ELF-1 (cell line): ENCODE results near the gene SAMSN1.
"Not testable (repeated sequence)": the region's sequence is repeated elsewhere in the genome, so short reads cannot be mapped to it uniquely, and the experiment has no call there.

Experiments used
- DNase-seq: peaks from one replicate; pipeline ENCODE4 v3.0.0-alpha.2; 2016; ENCODE audit warnings: low read depth, low spot score

SAMSN1 gene

DNA sequence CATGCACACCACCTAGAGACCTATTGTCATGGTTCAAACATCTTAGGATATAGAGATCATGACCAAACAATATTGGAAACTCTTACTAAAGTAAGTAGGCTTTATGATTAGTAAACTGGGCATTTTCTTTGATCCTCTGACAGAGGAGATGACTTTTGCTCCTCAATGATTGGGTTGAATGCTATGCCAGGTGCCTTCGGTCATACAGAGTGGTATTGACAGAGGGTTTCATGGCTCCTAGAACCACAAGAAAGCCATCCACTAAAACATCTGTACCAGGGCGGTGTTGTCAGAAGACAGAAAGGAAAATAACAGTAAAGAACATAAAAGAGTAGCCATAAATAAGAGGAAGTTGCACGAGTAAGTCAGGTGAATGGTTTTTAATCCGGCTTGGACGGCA is 20.8 kb upstream of the SAMSN1 start:
- no peak for DNase-seq

DNA sequence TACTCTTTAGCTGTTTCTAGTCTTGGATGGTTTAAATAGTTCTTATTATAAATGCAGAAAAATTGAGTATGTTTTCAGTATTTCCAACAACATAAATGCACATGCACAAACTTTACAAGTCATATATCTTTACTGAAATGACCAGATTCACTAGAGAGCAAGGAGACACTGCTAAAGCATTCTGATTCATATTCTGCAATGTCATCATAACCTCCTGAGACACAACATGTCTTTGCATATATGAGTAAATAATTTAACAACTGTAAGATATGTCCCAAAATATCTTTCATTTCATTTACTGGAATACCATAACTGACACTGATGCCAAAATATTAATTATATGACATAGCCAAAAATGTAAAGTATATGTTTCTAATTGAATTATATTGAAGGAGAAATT is 16.8 kb upstream of the SAMSN1 start:
- no peak for DNase-seq

DNA sequence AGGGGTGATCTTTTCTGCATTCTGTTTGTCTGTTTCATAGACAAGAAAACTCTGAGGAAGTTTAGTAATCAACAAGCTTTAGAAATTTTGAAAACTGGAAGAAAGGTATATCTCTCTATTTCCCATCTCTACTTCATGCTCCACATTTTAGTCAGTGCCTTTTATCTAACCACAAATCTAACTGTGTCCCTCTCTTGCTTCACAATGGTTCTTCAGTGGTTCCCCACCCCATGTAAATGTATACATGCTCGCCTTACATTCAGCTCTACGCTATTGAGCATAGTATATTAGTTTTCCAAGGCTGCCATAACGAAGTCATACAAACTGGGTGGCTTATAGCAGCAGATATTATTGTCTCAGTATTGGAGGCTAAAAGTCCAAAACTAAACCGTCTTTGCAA is 14.4 kb upstream of the SAMSN1 start:
- no peak for DNase-seq

DNA sequence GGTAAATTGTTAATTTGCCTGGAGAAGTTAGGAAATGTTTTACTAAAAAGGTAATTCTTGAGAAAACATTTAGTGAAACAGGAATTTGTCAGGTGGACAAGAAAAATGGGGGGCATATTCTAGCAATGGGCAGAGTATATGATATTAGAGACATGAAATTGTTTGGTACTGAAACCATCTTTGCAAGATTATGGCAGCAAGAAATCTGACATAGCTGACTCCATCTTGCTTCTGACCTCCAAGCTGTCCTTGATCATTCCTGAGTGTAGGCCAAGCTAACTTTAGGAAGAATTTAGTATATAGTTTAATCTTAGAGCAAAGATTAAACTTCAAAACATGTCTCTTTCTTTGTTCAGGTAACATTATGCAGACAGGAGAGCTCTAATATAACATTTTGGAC is 14.0 kb upstream of the SAMSN1 start:
- DNase-seq: no peak

DNA sequence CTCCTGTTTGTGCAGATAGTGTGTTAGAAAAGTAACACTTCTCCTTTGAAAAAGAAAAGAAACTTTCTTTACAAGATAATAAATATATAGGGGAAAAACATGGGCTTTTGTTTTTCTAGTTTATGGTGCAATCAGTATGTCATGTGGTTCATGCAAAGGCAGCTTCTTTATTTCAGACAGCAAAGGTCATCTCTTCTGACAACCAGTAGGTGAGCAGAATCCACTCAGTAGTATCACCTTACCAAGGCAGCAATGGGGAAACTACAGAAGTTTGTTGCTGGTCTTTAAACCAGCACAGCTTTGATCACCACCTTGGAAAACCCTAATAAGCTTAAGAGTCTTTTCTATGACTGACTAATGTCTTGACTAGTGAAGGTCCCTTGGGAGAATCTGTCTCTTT is 13.0 kb upstream of the SAMSN1 start:
- DNase-seq: no peak

DNA sequence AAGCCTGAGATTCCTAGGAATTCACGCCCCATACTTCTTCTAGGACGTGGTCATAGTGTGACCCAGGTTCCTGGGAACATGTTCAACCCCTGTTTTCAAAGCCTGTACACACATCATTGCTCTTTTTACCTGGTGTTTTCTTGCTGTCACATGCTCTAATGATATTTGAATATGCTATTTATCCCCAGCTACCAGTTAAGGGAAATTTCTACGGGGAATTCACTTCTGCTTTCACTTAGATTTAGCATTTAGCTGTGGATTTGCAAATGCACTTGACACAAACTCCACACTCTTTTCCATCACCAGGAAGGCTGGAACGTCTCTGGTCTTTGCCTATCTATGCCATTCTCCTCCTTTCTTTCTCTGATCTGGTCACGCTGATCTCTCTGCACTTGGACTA is 11.3 kb upstream of the SAMSN1 start:
- no peak for DNase-seq

DNA sequence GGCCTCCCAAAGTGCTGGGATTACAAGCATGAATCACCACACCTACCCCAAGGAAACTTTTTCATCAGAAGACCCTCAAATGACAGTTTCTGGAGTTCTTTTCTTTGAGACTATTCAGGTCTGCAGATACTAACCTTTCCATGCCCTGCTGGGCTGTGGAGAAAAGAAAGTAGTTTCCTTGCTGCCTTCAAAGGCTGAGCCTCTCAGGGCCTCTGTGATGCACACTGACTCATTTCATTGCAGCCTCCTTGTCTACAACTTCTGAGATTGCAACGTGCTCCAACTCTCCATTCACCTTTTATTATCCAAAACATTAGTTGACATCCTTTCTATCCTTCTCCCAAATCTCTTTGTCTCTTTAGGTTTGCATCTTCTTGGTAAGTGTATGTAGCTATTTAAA is 8.8 kb upstream of the SAMSN1 start:
- no peak for DNase-seq

DNA sequence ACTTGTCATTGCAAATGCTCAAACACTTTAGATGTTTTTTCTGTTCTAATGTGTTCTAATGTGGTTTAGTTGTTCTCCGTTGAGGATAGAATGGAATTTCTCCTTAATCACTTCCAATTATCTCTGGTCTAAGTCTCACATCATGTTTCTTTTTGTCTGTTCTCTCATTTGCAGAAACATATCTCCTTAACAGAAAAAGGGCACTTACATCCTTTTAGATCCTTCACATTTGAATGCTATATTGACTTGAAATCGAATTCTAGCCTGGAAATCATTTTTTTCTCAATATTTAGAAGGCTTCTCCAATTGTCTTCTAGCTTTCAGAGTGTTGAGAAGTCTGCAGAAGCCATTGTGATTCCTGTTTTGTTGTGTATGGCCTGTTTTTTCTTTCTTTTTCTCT is 7.3 kb upstream of the SAMSN1 start:
- no peak for DNase-seq

DNA sequence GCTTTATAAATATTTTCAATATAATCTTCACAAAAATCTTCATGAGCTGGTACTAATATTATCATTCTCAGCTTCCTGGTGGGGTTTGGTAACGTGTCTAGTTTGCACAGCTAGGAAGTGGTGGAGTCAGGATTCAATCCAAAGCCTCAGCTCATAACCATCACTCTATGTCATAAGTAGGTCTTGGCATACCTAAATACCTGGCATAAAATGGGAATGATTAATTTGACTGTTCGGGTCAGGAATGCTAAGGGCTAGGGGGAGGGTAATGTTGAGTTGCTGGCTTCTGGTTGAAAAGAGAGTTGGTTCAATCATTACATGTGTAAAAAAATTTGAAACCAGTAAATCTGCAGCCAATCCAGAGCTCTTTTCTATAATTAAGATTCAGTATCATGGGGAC is 5.6 kb upstream of the SAMSN1 start:
- no peak for DNase-seq

DNA sequence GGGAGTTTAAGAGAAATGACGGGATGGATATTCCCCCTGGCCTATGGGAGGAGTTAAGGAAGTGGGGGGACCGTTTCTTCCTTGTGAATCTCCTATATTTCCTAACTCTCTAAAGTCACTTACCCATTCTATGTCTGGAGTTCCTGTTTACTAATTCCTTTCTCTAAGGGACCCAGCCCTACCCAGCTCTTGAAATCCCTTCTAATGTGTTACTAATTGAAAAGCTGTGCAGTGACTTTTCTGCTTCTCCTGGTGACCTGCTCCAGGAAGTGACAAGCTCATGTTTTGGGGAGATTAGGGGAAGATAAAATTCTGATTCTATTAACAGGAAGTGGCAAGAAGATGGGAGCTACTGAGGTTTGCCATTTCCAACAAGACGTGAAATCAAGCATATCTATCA is 4.0 kb upstream of the SAMSN1 start:
- DNase-seq: no peak

DNA sequence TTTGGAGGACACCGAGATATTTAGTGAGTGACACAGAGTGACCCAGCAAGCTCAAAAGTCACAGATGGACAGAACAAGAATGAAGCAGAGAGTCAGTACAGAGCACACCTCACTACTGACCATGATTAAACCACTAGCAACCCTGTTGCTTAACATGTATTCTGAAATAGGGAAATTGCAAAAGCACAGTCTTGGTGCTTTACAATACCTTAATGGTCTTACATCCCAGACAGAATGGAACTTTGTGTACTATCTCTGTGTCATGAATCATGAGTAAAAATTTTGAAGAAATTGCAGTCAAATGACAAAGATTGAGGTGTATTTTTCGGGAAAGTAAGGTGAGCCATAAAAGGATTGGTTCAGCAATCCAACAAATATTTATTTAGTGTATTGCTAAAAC is 2.7 kb upstream of the SAMSN1 start:
- DNase-seq: no peak

DNA sequence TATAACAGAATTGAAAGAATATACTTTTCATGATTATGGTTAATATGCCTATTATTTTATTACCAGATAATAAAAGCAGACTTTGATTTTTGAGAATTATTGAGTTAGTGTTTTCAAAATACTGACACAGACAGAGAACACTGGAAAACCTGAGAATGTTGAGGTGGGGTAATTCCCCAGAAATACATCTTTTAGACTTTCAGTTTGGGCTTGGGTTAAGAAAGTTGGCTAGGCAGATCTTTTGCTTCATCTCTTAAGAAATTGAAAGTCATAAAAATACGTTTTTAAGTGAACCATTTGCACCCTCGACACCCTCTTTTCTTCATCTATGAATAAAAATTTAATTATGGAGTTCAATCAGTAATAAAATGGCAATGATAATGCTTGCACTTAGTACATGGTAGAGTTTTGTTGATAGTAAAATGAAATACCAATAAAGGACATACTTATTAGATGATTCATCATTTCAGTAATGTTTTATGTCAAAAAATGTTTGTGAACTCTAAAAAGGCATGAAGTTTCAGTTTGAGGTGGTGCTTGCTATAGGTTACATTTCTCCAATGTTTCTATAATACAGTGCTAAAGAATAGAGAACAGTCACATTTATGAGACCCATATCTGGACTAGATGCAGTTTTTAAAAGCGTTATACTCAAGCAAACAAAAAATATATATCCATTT is 1.9 kb upstream of the SAMSN1 start:
- DNase-seq: no peak

DNA sequence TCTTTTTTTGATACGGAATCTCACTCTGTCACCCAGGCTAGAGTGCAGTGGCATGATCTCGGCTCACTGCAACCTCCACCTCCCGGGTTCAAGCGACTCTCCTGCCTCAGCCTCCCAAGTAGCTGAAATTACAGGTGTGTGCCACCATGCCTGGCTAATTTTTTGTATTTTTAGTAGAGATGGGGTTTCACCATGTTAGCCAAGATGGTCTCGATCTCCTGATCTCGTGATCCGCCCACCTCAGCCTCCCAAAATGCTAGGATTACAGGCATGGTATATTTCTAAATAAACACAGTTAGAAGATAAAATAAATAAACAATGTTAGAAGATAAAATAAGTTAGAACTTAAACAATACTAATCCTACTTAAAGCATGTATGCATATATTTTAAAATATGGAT is 604 bp upstream of the SAMSN1 start:
- not testable (repeated sequence) for DNase-seq

DNA sequence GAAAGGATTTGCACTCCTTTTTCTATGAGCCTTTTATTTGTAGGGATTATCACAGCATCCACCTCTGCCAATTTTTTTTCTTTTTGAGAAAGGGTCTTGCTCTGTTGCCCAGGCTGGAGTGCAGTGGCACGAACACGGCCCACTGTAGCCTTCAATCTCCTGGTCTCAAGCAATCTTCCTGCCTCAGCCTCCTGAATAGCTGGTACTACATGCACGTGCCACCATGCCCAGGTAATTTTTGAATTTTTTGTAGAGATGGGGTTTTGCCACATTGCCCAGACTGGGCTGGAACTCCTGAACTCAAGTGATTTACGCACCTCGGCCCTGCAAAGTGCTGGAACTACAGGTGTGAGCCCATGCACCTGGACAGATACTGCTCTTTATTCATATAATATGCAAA is 2.1 kb downstream of the SAMSN1 start:
- no peak for DNase-seq

DNA sequence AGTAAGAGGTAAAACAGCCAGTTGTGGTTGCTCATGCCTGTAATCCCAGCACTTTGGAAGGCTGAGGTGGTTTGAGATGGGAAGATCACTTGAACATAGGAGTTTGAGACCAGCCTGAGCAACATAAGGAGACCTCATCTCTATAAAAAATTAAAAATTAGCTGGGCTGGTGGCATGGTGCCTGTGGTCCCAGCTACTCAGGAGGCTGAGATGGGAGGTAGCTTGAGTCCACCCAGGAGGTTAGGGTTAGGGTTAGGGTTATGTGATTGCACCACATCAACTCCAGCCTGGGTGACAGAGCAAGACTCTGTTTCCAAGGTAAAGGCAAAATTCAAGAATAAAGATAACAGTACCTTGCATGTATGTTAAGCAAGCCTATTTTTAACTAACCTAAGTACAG is 3.5 kb downstream of the SAMSN1 start:
- no peak for DNase-seq

DNA sequence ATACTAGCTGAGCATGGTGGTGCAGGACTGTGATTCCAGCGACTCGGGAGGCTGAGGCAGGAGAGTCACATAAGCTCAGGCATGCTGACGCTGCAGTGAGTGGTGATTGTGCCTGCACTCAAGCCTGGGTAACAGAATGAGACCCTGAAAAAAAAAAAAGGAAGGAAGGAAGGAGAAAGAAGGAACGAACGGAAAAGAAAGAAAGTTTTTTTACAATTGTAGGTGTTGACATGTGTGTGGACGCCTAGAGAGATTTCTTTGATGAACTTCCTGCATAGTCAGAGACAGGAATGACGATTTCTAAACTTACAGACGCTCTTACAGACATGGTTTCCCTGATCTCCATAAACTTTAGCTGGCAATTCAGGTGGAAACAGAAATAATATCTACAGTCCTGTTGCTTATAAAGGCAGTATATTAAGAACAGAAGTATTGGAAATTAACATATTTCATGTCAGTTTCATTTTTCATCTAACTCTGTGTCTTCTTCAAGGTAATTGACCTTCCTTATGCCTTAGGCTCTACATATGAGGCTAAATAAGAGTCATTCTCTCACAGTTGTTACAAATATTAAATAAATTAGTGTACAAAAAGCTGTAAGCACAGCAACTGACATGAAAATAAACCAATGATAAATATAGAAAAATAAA is 4.1 kb downstream of the SAMSN1 start:
- no peak for DNase-seq

DNA sequence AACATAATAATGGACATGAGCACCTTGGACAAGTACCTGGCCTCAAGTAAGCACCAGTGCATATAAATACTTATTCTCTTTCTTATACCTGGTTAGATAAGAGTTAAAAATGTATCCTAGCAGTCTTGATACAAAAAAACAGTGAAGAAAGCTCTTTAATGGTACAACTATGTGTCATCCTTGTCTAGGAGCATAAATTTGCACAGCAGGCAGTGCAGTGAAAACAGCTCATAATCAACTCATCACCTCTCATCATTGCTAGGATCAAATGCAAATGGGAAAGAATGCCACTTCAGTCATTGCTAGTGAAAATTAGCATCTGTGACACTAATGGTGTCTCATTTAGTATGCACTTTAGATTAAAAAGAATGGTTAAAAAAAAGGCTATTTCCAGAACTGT is 7.6 kb downstream of the SAMSN1 start:
- no peak for DNase-seq

DNA sequence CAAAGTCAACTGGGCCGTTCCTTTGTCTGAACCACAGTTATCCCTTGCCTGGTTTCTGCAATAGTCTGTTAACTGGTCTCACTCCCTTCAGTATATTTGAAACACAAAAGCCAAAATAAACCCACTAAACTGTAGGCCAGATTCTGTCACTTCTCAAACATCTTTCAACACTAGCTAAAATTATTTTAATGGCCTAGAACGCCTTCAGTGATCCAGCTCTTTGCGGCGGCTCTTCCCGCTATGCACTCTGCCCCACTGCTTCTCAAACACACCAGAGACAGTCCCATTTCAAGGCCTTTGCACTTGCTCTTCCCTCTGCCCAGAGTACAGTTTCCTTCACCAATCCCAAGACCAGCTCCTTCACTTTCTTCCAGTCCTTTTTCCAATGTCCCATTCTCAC is 9.2 kb downstream of the SAMSN1 start:
- DNase-seq: no peak

DNA sequence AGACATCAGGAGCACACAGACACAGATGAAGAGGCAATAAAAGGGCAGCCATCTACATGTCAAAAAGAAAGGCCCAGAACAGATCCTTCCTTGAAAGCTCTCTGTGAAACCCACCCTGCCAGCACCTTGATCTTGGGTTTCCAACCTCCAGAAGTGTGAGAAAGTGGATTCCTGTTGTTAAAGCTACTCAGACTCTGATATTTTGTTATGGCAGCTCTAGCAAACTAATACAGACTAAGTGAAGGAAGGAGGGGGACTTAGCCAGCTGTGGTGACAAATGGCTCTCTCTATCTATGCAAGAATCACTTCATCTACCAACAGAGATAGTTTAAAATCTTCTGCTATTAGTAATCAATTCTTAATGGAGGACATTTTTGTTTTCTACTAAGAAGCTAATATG is 10.4 kb downstream of the SAMSN1 start:
- DNase-seq: no peak

DNA sequence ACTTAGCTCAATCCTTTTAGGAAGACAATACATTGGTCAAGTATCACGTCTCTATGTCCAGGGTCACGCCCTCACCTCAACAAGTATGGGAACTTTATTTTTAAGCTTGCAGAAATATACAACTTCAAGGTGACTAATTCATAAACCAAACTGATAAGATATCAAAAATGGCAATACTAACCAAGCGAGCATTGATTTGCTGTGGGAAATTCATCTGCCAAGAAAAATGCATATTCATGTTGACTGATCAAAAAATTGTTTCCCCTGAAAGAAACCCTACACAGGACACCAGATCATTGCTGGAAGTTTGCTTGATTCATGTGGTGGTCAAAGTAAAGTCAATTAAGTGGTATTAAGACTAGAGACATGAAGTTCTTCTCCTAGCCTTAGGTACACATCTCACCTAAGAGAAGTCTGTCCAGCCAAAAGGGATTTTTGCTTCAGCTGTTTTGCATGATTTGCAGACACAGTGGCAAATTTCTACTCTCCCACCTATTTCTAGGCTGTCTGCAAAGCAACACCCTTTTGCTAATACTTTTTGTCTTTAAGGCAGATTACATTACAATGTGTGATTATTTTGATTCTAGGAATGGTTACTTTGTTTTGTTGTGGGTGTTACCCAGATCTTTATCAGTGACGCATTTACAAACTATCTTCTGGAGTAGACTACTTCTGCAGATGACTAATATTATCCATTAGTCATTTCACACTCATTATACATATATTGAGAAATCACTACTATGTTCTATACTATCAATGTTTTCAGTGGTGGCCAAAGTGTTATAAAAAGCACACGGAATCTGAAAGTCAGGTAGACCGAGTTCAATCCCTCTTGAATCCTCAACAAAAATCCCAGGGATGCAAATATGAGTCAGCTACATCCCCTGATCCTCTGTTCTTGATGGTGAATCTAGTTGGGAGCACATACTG is 12.4 kb downstream of the SAMSN1 start:
- DNase-seq: no peak

DNA sequence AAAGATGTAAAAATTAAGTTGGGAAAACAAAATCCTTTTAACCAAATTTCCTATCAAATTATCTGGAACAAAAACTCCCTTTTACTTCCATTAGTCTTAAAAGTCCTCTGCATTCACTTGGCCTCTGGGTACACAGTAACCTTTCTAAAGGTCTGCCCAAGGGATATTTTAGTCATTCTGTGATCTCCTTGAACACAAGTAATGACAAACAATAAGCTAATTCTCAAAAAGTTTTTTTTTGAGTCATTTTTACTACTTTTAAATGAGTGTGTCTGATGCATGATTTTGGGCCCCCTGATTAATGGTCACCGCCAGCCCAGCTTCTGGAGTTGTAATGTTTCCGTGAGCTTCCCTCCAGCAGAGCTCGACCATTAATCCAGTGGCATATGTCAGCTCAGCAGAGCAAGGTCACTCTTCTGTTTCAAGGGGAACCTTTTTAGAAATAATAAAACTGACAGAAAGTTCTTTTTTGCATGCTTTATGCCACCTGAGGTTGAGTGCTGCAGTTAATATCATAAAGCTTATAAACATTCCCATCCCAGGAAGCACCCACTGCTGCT is 14.3 kb downstream of the SAMSN1 start:
- no peak for DNase-seq

DNA sequence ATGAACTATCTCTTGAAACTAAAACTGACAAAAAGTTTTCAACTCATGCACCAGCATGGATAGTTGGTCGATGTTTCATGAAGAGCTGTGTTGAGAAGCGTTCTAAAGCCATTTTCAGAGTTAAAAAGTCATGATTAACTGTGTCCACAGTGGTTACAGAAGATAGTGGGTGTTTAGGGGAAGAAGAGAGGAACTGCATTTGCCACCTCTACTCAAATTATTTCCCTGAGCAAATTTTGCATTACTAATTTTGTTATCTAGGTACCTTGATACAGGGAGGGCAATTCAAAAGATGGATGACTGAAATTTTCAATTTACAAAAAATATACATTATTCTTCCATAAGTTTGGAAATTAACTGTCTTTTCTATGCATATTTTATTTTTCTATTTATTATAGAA is 15.5 kb downstream of the SAMSN1 start:
- no peak for DNase-seq
